Esophagus (tissue), 2 donors: ENCODE results near the gene CBY3. TPM values are rescaled to one million over a fixed set of nuclear protein-coding genes. Genes with fewer than 3 reads are reported as not detected.

ENCODE experiments used
- polyA plus RNA-seq, 2 donors: library from polyadenylated mRNA; stranded (reverse); fragments of 200-250 nt; gene quantifications; one replicate each; pipeline ENCODE4 v1.2.3, GENCODE V29; 2013
- donor health status: healthy with polysubstance abuse.
- donor health status: Bipolar disorder and iron deficiency.

The CBY3 gene
- polyA plus RNA-seq, 2 donors: 0.05 to 0.12 TPM

Other genes starting within 250 kb of the CBY3 start
- 10 to 100 TPM; 30.1 to 31.9 TPM for gene RUFY1, start 130.5 kb downstream of the CBY3 start, polyA plus RNA-seq
- 100 to 1,000 TPM; 156 to 247 TPM for gene HNRNPH1, start 57.4 kb downstream of the CBY3 start, polyA plus RNA-seq
- 10 to 100 TPM; 68.4 to 87.5 TPM for gene CANX, start 17.9 kb upstream of the CBY3 start, polyA plus RNA-seq
- gene MAML1, start 51.8 kb upstream of the CBY3 start, polyA plus RNA-seq: 1 to 10 TPM; 7.1 to 7.9 TPM
- gene LTC4S, start 113.0 kb upstream of the CBY3 start, polyA plus RNA-seq: 1 to 10 TPM; 3.0 to 6.5 TPM
- gene MGAT4B, start 125.8 kb upstream of the CBY3 start, polyA plus RNA-seq: 10 to 100 TPM; 59.2 to 66.8 TPM
- 100 to 1,000 TPM in 1 of 2 donors, 10 to 100 TPM in 1; 94.8 to 111 TPM for gene SQSTM1, start 139.9 kb upstream of the CBY3 start, polyA plus RNA-seq
- gene MRNIP, start 177.8 kb upstream of the CBY3 start, polyA plus RNA-seq: 10 to 100 TPM; 12.2 to 31.5 TPM
- 10 to 100 TPM; 44.8 to 69.5 TPM for gene TBC1D9B, start 226.9 kb upstream of the CBY3 start, polyA plus RNA-seq